GM18520 (cell line): ENCODE data around the gene NDUFA7.
"Not testable (repeated sequence)": the region's sequence is repeated elsewhere in the genome, so short reads cannot be mapped to it uniquely, and the experiment has no call there.

ENCODE experiments used
- ATAC-seq: cut with Tn5 transposase; IDR thresholded peaks from one replicate; pipeline ENCODE4 v1.9.1; 2021; ENCODE audit not compliant: unreplicated experiment

NDUFA7 gene

GRCh38 chr19:8320564-8321066 lies 560 bp downstream of the NDUFA7 start:
- peak; percentile 10 for ATAC-seq

DNA sequence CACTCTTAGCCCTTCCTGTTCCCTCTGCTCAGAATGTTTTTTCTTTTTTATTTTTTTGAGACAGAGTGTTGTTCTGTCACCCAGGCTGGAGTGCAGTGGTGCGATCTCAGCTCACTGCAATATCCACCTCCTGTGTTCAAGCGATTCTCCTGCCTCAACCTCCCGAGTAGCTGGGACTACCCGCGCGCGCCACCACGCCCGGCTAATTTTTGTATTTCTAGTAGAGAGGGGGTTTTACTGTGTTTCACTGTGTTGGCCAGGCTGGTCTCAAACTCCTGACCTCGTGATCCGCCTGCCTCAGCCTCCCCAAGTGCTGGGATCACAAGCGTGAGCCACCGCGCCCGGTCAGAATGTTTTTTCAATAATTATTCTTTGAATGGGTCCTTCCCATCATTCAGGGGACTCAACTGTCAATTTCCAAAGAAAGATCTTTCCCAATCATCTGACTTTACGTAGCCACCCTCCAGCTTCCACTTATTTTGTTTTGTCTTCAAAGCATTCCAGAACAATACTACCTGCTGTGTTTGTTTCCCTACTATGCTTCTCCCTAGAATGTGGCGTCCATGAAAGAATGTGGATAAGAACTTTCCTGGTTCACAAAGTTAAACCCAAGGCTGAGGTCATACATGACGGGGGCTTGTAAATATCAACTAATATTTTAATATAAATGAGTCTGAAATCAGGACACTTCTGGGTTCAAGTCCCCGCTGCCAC lies 1.2 kb downstream of the NDUFA7 start:
- no peak for ATAC-seq

GRCh38 chr19:8318835-8319234 lies 2.3 kb downstream of the NDUFA7 start:
- not testable (repeated sequence) for ATAC-seq

DNA sequence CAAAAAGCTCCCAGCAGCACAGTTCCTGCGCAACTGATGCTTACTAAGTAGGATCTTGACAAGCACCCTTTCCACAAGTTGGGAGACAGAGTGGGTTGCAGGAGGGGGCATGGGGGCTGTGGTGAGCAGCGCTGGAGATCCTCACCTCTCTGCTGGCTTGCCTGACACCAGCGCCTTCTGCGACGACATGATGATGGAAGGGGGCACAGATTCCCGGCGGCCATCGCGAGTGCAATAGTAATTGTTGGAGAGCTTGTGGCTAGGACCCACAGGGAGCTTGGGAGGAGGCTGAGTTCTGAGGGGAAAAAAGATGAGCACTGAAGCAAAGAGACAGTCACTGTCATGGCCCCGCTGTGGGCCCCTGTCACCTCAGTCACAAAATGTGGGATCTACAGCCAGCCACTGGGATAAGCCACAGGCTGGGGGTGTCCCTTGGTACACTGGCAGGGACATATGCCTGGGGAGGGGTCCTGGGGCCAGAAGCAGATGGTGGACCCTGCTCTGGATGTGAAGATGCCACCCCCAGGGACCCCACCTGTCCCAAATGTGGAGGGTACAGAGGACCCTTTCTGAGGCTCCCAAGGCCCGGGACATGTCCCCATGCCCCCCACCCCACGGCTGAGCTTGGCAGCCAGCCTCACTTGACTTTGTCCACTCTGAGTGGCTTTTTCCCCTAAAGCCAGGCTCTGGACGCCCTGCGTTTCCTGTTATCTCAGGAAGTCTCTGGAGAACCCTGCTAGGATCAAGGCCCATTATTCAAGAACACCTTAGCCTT lies 4.6 kb downstream of the NDUFA7 start:
- no peak for ATAC-seq

DNA sequence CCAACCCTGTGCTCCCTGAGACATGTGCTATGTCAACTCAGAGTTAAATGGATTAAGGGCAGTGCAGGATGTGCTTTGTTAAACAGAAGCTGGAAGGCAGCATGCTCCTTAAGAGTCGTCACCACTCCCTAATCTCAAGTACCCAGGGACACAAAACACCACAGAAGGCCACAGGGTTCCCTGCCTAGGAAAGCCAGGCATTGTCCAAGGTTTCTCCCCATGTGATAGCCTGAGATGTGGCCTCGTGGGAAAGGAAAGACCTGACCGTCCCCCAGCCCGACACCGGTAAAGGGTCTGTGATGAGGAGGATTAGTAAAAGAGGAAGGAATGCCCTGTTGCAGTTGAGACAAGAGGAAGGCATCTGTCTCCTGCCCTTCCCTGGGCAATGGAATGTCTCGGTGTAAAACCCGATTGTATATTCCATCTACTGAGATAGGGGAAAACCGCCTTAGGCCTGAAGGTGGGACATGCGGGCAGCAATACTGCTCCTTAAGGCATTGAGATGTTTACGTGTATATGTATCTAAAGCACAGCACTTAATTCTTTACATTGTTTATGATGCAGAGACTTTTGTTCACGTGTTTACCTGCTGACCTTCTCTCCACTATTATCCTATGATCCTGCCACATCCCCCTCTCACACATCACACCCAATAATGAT lies 6.1 kb downstream of the NDUFA7 start:
- not testable (repeated sequence) for ATAC-seq

DNA sequence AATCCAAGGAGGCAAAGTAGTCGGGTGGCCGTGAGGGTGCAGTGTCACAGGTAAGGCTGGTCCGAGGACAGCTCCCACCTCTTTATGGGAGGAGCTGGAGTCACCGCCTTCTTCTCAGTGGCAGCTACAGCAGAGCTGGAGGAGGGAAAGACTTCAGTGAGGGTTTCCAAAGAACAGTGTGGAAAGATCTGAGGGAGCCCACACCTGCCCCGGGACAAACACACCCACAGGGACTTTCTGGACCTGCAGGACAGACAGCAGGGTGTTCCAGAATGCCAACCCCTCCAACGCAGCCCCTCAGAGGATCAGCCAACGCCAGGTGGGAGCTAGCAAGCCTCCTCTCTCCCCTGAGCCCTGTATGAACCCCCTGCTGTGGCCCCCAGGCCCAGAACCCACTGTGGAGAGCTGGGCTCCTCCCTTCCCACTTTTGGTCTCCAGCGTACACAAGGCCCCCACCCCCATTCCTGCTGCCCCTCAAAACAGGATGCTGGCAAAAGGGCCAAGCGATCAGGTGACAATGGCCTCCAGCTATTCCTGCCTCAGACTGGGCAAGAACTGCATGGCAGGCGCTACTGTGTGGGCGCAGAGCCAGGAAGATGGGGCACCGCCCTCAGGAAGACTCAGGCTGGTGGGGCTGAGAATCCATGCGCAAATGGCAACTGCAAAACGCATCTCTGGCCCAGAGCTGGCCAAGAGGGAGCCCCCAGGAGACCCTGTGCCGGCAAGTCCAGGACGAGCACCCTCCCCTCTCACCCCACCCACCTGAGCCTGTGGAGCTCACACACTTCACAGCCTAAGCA lies 9.5 kb downstream of the NDUFA7 start:
- ATAC-seq, result no peak

GRCh38 chr19:8310342-8311055 lies 10.7 kb downstream of the NDUFA7 start:
- no peak for ATAC-seq

DNA sequence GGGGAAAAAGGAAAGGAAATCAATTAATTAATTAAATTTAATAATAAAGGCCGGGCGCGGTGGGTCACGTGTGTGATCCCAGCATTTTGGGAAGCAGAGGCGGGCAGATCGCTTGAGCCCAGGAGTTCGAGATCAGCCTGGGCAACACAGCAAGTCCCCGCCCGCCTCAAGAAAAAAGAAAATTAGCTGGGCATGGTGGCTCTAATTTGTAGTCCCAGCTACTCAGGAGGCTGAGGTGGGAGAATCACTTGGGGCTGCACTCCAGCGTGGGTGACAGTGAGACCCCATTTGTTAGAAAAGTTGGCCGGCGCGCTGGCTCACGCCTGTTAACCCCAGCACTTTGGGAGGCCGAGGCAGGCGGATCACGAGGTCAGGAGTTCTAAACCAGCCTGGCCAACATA lies 12.3 kb downstream of the NDUFA7 start:
- ATAC-seq, result no peak

- ATAC-seq, result peak; percentile 77
Observed at GRCh38 chr19:8307965-8308866, 13.0 kb downstream of the NDUFA7 start, which contains the start of gene CD320. CD320 (minus strand) TSS chr19:8308358; CDS start chr19:8308290, 68 bp downstream.

DNA sequence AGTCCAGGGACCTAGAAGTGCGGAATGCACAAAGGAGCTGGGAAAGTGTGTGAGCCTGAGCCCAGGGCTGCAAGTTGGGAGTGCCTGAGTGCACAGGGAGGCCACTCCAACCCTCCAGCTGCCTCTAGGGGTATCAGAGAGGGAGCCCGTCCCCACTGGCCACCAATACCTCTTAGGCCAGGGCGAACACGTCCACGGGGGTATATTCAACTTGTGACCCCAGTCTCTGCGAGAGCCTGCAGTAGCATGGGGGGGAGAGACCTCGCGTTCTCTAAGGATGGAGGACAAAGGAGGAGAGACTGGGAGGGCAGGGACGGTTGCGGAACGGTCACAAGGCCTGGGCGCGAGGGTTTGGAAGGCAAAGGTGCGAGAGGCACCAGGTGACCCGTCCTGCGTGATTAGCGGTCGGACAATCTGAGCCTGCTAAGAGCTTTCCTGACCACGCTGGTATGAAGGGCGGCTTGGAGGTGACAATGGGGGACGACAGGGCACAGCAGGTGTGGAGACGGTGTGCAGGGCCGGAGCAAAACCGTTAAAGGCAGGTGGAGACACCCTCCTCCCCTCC lies 13.7 kb downstream of the NDUFA7 start:
- no peak for ATAC-seq

GRCh38 chr19:8306235-8307054 lies 14.7 kb downstream of the NDUFA7 start:
- no peak for ATAC-seq

- ATAC-seq, result no peak
Observed at GRCh38 chr19:8305798-8306197, 15.4 kb downstream of the NDUFA7 start.

DNA sequence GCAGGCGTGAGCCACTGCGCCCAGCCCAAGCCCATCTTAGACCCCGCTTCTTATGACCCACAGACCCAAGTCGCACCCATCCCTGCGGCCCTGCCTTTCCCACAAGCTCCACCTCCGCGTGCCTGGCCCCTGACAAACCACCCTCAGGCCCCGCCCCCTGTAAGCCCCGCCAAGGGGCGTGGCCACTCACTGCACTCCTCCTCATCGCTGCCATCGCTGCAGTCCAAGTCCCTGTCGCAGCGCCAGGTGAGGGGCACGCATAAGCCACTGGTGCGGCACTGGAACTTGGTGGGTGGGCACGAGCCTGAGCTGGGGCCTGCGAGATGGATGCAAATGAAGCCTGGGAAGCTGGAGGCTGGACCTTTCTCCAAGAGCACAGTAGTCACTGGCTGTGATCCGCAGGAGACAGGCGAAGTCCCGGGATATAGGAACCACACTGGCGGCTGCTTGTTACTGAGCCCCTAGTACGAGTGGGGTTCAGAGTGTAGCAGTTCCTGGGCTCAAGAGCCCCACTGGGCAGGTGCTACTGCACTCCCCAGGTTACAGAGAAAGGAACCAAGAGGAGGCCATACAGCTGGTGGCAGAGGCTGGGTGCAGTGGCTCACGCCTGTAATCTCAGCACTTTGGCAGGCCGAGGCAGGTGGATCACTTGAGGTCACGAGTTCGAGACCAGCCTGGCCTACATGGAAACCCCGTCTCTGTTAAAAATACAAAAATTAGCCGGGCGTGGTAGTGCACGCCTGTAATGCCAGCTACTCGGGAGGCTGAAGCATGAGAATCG lies 16.1 kb downstream of the NDUFA7 start:
- ATAC-seq, result no peak

DNA sequence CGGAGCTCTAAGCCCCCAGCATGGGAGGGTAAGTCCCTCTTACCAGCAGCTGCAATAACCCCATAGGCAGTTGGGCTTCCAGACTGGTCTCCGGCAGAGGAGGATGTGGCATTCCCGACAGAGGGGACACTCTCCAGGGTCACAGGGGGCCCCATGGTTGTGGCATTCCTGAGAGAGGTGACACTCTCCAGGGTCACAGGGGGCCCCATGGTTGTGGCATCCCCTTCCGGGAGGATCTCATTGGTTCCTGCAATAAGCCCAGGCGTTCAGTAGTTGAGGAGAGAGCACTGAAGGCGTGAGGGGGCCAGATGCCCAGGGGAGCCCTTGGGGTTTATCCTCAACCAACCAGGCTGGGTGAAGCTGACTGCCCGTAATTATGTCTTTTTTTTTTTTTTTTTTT lies 18.4 kb downstream of the NDUFA7 start:
- ATAC-seq, result no peak

- no peak for ATAC-seq
Observed at GRCh38 chr19:8302357-8302691, 18.9 kb downstream of the NDUFA7 start.

- ATAC-seq, result not testable (repeated sequence)
Observed at GRCh38 chr19:8291337-8291736, 29.8 kb downstream of the NDUFA7 start.

- not testable (repeated sequence) for ATAC-seq
Observed at GRCh38 chr19:8276508-8276907, 44.7 kb downstream of the NDUFA7 start.
